ENCODE data around the gene CD200. TPM values are rescaled to one million over a fixed set of nuclear protein-coding genes. Genes with fewer than 3 reads are reported as not detected.

The CD200 gene
- total RNA-seq, 2 experiments from 2014 or later: 0.67 to 3.6 TPM

DNA sequence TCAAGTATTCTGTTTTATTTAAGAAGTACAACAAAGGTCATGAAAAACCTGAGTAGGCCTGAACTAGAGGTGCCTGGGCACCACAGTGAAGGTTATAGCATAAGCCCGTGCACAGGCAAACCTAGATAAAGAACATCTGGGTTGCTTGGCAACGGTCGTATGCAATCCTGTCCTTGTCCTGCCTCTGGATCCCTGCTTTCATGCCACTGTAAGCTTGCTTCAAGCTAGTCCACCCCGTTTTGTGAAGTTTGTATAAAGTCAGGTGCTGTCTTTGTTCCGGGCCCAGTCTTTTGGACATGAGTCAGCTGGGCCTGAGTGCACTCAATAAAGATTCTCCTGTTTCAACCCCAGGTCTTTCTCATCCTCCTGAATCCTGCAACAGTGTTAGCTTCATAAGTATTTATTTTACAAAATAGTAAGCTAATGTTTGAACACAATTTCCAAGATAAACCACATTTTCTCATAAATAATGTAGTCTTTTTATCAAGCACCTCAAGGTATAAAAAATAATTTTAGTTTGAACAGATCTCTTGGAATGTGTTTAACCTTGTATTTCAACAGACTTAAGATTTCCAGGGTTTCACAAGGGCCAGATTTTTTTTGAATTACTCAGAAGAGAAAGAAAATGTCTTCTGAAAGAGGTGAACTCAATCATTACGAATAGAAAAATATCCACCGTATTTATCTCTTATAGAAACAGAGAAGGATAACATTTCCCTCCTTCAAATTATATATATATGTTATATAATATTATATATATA is 24.6 kb upstream of the CD200 start:
- no peaks in the 10 kb centered on the region for H3K4me1 Mint-ChIP-seq
- no peaks in the 10 kb centered on the region for H3K9me3 Mint-ChIP-seq (ENCODE audit: low read depth)
- no peak overlapping the region for H3K4me3 Mint-ChIP-seq
- no peak overlapping the region for H3K27ac Mint-ChIP-seq
- no peak for ATAC-seq
- no peaks in the 10 kb centered on the region for H3K27me3 Mint-ChIP-seq
- CTCF ChIA-PET: interaction anchor here (1.4 to 2.5 kb wide), 2 partner anchors 15 to 197 kb away, joined by 3 to 7 read pairs; partner anchors contain the start of gene SLC9C1
- H3K36me3 Mint-ChIP-seq: no peaks in the 10 kb centered on the region
- no peak for DNase-seq

DNA sequence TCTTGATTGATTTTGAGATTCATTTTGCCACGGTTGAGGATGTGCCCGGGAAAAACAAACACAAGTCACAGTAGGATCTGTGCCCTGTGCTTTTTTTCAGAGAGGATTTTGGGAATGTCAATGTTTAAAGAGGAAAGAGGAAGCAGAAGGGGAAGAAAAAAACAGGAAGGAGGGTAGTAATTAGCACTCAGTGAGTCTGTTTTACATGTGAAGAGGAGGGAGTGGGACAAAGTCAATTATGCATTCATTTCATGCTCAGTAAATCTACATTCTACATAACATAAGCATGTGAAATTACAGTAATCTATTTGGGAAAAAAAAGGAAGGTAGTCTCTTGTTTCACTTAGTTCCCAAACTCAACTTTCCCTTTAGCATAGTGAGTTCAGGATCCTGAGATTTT is 18.3 kb upstream of the CD200 start:
- no peak overlapping the region for H3K27ac Mint-ChIP-seq
- CTCF ChIA-PET: interaction anchor here (1.1 kb wide), 1 partner anchor 11 kb away, joined by 4 read pairs; no protein-coding TSS in a partner anchor
- DNase-seq (no peak), ATAC-seq (no peak)
- no peaks in the 10 kb centered on the region for H3K4me1 Mint-ChIP-seq
- H3K4me3 Mint-ChIP-seq: no peak overlapping the region
- H3K36me3 Mint-ChIP-seq: peaks cover 11% of the 10 kb centered on the region
- peaks cover 7% of the 10 kb centered on the region for H3K9me3 Mint-ChIP-seq (ENCODE audit: low read depth)
- H3K27me3 Mint-ChIP-seq: no peaks in the 10 kb centered on the region

DNA sequence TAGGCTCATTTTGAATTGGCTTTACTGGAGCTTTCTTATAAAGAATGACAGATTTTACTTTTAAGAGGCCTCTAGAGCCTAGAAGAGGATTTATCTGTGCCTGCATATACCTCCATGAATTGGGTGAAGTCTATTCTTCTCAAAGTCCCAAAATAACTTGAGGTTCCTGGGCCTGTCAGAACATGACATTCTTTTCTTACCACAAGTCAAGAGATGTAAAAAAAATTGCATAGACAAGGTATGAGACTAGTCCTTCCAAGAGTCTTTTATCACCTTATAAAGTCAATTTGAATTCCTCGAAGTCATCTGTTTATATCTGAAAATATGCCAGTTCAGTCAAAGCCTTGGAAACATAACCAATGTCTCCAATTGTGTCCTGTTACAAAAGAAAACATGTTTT is 17.2 kb upstream of the CD200 start:
- ATAC-seq (no peak), DNase-seq (no peak)
- Mint-ChIP-seq H3K27me3 (no peaks in the 10 kb centered on the region), H3K4me1 (no peaks in the 10 kb centered on the region), H3K9me3 (ENCODE audit: low read depth) (peaks cover 7% of the 10 kb centered on the region), H3K27ac (no peak overlapping the region), H3K36me3 (peaks cover 11% of the 10 kb centered on the region), H3K4me3 (no peak overlapping the region)
- CTCF ChIA-PET: interaction anchor here (1.1 to 1.6 kb wide), 2 partner anchors 11 to 215 kb away, joined by 3 to 6 read pairs; no protein-coding TSS in a partner anchor

DNA sequence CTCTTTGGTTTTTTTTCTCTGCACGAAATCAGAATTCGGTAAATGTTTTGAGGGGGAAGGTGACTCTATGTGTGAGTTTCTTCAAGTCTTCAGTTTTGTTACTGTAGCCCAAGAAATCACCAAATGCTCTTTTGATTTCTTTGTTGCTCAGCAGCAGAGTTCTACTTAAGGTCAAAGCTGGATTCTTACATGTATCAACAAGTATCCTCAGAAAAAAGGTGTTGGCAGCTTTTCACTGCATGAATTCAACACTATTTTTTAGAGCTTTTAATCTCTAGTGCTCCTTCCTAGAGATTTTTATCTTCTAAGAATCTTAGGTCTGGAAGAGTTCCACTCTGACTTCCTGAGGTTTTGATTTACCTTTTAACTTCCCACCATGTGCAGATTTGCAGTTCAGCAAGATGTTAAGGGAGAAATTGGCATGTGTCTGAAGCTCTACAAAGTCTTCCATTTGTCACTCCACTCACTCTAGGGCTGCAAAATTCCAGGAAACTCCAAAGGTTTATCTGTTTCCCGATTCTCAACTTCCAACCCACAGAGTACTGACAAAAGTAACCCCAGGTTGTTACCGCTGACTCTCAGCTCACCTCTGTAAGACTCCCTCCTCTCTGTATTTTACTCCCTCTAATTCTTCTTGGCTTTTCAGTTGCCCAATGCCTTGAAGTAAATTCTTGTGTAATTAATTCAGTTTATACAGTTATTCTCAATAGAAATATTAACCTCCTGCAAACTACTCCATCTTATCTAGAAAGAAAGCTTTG is 13.3 kb upstream of the CD200 start:
- no peak overlapping the region for H3K4me3 Mint-ChIP-seq
- peaks cover 8% of the 10 kb centered on the region for H3K36me3 Mint-ChIP-seq
- no peak for ATAC-seq
- peaks cover 7% of the 10 kb centered on the region for H3K9me3 Mint-ChIP-seq (ENCODE audit: low read depth)
- no peak overlapping the region for H3K27ac Mint-ChIP-seq
- CTCF ChIA-PET: interaction anchor here (1.1 to 2.7 kb wide), 3 partner anchors 26 to 183 kb away, joined by 3 to 9 read pairs (median 5); partner anchors contain the start of gene SLC9C1
- H3K27me3 Mint-ChIP-seq: peaks cover 11% of the 10 kb centered on the region
- no peaks in the 10 kb centered on the region for H3K4me1 Mint-ChIP-seq
- no peak for DNase-seq

DNA sequence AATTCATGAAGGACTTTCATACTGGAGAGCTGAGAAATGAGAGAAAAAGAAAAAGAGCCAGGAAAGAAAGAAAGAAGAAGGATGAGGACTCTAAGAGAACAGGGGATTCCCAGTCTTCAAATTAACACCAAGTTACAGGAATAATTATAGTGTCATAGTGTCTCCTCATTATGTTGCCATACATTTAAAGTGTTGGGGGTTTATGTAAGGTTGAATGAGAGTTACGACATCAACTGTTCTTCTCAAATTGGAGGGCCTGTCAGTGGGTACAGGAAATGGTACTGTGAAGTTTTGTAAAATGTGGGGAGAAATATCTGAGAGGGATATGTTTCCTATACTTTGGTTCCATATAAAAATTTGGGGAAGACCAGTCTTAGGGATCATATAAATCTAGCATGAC is 12.3 kb upstream of the CD200 start:
- peaks cover 3% of the 10 kb centered on the region for H3K9me3 Mint-ChIP-seq (ENCODE audit: low read depth)
- CTCF ChIA-PET: interaction anchor here (2.7 kb wide), 1 partner anchor 27 kb away, joined by 9 read pairs; the partner anchor contains the start of gene SLC9C1
- H3K27ac Mint-ChIP-seq: no peak overlapping the region
- peaks cover 2% of the 10 kb centered on the region for H3K36me3 Mint-ChIP-seq
- H3K4me3 Mint-ChIP-seq: no peak overlapping the region
- H3K4me1 Mint-ChIP-seq: no peaks in the 10 kb centered on the region
- peaks cover 11% of the 10 kb centered on the region for H3K27me3 Mint-ChIP-seq
- ATAC-seq (no peak), DNase-seq (no peak)

DNA sequence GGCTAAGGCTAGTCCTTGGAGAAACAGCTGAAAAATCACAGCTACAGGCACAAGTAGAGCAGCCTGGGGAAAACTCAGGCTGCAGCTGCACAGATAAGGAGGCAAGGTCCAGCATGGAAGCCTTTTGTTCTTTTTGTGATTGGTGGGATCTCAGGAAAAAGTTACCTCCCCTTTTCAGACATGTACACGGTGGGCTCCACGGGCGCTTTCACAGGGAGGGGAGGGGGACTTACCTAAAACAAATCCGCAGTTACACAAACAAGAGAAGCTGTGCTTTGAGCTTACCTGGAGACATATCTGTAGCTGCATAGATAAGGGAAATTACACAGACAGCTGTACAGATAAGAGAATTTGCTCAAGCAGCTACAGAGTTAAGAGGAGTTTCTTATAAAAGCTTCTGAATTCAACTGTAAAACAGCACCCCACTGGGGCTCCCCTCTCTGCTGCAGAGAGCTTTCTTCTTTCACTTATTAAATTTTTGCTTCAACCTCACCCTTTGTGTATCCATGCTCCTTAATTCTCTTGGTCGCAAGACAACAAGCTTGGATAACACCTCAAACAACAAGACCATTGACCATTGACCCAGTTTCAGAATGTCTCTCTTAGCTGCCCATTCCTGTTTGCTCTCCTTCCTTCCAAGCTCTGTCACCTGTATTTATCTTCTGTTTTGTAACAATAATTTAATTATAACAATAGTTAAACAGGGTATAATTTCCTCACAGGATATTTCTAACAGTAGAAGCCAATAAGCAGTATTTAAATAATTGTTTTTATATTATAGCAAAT is 10.9 kb upstream of the CD200 start:
- DNase-seq: no peak
- no peaks in the 10 kb centered on the region for H3K36me3 Mint-ChIP-seq
- H3K27me3 Mint-ChIP-seq: peaks cover 15% of the 10 kb centered on the region
- no peaks in the 10 kb centered on the region for H3K9me3 Mint-ChIP-seq (ENCODE audit: low read depth)
- H3K4me1 Mint-ChIP-seq: no peaks in the 10 kb centered on the region
- CTCF ChIA-PET: interaction anchor here (0.6 to 1.3 kb wide), 6 partner anchors 9 to 211 kb away, joined by 3 to 5 read pairs (median 3); no protein-coding TSS in a partner anchor
- no peak overlapping the region for H3K4me3 Mint-ChIP-seq
- no peak for ATAC-seq
- no peak overlapping the region for H3K27ac Mint-ChIP-seq

DNA sequence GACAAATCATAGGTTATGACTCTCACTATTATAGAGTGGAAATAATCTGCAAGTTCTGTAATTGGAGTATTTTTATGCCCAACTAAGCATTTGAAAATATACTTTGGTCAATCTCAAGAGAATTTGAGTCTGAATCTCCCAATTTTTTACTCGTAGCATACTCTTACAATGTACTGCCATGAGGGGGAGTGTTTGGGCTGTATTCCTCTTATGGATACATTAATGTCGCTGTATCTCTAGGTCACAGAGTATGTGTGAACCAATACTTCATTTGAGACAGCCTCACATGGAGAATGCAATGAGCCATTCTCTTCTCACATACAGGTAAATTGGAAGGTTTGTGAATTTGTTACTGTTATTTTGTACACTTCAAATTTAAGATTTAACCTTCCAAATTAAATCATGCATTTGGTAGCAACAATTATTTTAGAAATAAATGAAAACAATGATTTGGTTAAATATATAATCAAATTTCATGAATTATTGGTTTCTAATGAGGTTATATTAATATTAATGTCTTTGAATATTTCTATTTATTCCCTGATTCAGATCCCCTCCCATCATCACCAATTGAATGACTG is 5.5 kb upstream of the CD200 start:
- CTCF ChIA-PET: interaction anchor here (1.0 to 2.0 kb wide), 6 partner anchors 34 to 216 kb away, joined by 3 to 7 read pairs (median 4); partner anchors contain the start of gene SLC9C1
- DNase-seq (no peak), ATAC-seq (peak; percentile 99)
- H3K9me3 Mint-ChIP-seq (ENCODE audit: low read depth): no peaks in the 10 kb centered on the region
- peaks cover 4% of the 10 kb centered on the region for H3K4me1 Mint-ChIP-seq
- H3K4me3 Mint-ChIP-seq: no peak overlapping the region
- H3K36me3 Mint-ChIP-seq: no peaks in the 10 kb centered on the region
- peaks cover 13% of the 10 kb centered on the region for H3K27me3 Mint-ChIP-seq
- H3K27ac Mint-ChIP-seq: no peak overlapping the region

DNA sequence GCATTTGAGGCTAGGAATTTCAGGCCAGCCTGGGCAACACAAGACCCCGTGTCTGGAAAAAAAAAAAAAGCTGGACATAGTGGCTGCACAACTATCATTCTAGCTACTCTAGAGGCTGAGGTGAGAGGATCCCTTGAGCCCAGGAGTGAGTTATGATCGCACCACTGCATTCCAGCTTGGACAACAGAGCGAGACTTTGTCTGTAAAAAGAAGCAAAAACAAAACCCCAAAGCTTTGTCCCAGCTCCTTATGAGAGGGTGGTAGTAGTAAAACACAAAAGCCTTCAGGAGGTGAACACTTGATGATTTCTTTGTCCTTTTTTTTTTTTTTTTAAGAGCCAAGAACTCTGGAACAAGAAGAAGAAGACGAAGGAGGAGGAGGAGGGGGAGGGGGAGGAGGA is 1.1 kb upstream of the CD200 start:
- no peak for ATAC-seq

DNA sequence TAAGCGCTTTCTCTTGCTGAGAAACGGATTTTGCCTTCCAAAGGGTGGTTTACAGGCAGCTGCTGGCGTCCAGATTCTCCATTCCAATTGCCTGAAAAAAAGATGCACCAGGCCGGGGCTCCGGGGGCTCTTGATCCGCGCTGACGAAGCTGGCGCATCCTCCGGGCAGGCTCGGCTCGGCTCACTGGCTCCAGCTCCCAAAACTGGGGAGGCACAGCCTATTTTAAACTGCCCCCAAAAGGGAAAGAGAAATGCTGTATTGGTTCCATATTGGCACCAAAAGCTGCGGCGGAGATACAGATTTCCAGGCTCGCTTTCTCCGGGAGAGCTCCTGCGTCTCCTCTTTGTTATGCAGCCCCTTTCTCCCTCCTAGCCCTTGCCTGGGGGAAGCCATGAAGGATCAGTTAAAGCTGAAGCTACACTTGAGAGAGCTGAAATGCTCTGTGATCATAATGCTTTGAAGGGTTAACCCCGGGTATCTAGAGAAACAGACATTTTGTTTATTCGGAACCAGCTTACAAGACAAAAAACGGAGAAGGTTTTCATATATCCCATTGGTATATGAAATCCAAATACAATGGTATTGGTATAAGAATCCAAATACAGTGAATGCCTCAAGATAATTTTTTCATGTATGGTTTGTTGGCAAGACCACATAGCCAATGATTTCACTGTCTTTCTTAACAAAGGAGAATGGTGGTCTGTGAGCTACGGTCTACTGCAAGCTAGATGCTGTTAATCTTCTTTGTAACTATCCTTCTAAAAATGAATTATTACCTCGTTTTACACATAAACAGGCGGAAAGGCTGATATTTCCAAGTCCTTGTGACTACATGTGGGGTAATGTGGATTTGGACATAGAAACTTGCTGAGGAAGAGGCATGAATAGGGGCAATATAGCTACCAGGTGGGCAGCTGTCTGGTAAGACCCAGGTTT is 693 bp downstream of the CD200 start:
- H3K4me3 Mint-ChIP-seq: peak overlapping the region; percentile 75
- H3K4me1 Mint-ChIP-seq: peaks cover 17% of the 10 kb centered on the region
- peaks cover 13% of the 10 kb centered on the region for H3K27me3 Mint-ChIP-seq
- H3K36me3 Mint-ChIP-seq: no peaks in the 10 kb centered on the region
- peak; percentile 43 for ATAC-seq
- H3K9me3 Mint-ChIP-seq (ENCODE audit: low read depth): no peaks in the 10 kb centered on the region
- no peak overlapping the region for H3K27ac Mint-ChIP-seq
- DNase-seq: no peak
- CTCF ChIA-PET: interaction anchor here (0.7 to 2.4 kb wide), 17 partner anchors 9 to 702 kb away, joined by 3 to 18 read pairs (median 3); partner anchors contain the start of gene SLC9C1

More for the DNA sequence above, 1.1 kb upstream of the CD200 start:
- Mint-ChIP-seq H3K9me3 (ENCODE audit: low read depth) (no peaks in the 10 kb centered on the region), H3K4me1 (peaks cover 17% of the 10 kb centered on the region), H3K27me3 (peaks cover 15% of the 10 kb centered on the region), H3K27ac (no peak overlapping the region), H3K36me3 (no peaks in the 10 kb centered on the region), H3K4me3 (peak overlapping the region; percentile 15)
- CTCF ChIA-PET: no interaction called here
- no peak for DNase-seq

DNA sequence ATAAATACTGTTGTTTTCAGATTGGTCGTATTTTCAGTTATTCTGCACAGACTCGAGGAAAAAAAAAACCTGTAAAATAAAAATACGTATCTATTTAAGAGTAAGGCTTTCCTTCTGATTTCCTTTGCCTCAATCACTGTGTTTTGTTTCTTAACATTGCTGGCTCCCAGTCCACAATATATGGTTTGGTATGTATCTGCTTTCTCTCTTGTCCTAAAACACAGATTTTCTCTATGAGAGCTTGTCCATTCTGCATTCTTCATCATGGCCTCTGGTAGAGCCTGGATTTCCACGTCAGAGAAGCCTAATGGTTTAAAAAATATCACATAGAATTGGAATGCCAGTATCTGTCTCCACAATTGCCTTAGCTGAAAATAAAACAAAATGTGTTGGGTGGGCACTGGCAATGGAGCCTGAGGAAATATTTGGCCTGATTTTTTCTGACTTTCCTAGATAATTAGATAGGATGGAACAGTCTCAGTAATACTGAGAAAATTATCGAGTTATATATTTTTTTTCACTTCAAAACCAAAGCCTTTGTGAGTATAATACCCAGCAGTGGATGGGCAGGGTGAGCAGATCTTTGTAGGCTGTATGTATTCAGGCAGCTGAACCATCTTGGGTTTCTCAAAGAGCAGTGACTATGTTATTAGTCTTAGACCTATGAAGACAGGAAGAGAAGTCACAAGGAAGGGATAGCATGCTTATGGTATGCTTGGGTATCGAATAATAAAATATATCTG is 1.9 kb downstream of the CD200 start:
- DNase-seq (no peak), ATAC-seq (no peak)
- no peak overlapping the region for H3K27ac Mint-ChIP-seq
- H3K36me3 Mint-ChIP-seq: no peaks in the 10 kb centered on the region
- H3K4me3 Mint-ChIP-seq: no peak overlapping the region
- H3K9me3 Mint-ChIP-seq (ENCODE audit: low read depth): no peaks in the 10 kb centered on the region
- peaks cover 17% of the 10 kb centered on the region for H3K4me1 Mint-ChIP-seq
- peaks cover 11% of the 10 kb centered on the region for H3K27me3 Mint-ChIP-seq
- CTCF ChIA-PET: interaction anchor here (0.6 to 2.4 kb wide), 5 partner anchors 41 to 185 kb away, joined by 4 to 18 read pairs (median 9); partner anchors contain the start of gene SLC9C1

DNA sequence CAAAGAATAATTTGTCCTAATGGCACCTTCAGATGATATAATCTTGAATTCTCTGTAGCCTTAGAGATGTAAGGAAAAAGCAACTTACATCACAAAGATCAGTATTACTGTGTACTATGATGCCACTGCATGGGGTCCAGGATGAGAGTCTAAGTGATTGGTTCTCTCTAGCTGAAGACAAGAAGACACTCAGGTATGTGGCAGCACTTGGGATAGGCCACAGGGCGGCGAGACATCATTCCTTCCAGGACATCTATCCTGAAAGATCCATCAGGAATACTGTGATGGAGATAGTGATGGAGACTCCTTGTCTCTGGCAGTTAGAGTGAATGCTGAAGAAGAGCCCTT is 2.5 kb downstream of the CD200 start:
- CTCF ChIA-PET: interaction anchor here (1.4 kb wide), 1 partner anchor 185 kb away, joined by 4 read pairs; no protein-coding TSS in a partner anchor
- no peak overlapping the region for H3K4me3 Mint-ChIP-seq
- DNase-seq: no peak
- peaks cover 17% of the 10 kb centered on the region for H3K4me1 Mint-ChIP-seq
- no peaks in the 10 kb centered on the region for H3K9me3 Mint-ChIP-seq (ENCODE audit: low read depth)
- no peak for ATAC-seq
- peaks cover 11% of the 10 kb centered on the region for H3K27me3 Mint-ChIP-seq
- no peak overlapping the region for H3K27ac Mint-ChIP-seq
- no peaks in the 10 kb centered on the region for H3K36me3 Mint-ChIP-seq

Measured in activated CD8-positive, alpha-beta memory T cell treated with anti-CD3 and anti-CD28 coated beads, Interleukin-2, amount 10 ng/mL, durations not matched to agents 7 days and 5 days (primary cell).